Prostate gland (tissue), 2 donors: ENCODE results near the gene DLG2.

Experiments used
- POLR2A ChIP-seq: fragments of 450-650 bp; IDR thresholded peaks from one replicate; pipeline ENCODE4 v1.6.1; 2016; ENCODE audit warnings: antibody characterized with exemption, mild to moderate bottlenecking
- POLR2AphosphoS5 ChIP-seq: sonication (generic); formaldehyde crosslinking; IDR thresholded peaks from one replicate; pipeline ENCODE4 v1.6.1; 2017; ENCODE audit warnings: antibody characterized with exemption
- TF ChIP-seq, protein P1 (sequence below), 4 experiments: fragments of 200-600 bp in 2 of 4; fragments of 450-650 bp in 2 of 4; sonication (generic) in 2 of 4; IDR thresholded peaks; 1 replicate in 3 of 4; 2 replicates in 1 of 4; pipeline ENCODE4 v1.5.1; 2016 to 2019; ENCODE audit warnings: antibody characterized with exemption in 4 of 4, mild to moderate bottlenecking in 2 of 4, moderate library complexity in 2 of 4

DNA sequence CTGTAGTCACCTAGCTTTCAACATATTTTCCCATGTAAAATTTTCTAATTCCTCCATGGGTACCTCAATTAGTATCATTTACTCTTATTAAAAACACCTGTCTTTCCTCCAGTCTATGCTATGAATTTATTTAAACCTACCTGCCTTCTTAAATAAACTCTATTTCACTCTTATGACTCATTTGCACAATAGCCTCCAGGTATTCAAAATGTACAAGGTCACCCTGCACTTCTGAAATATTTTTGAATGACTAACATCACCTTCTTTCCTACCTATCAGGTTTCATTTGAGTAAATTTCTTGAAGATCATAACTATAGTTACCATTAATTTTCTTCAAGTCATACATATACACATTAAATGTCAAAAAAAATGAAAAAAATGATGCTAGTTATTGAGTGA is 939.7 kb downstream of the DLG2 start:
- TF ChIP-seq POLR2A (no peak), POLR2AphosphoS5 (no peak)
- TF ChIP-seq, protein P1, sequence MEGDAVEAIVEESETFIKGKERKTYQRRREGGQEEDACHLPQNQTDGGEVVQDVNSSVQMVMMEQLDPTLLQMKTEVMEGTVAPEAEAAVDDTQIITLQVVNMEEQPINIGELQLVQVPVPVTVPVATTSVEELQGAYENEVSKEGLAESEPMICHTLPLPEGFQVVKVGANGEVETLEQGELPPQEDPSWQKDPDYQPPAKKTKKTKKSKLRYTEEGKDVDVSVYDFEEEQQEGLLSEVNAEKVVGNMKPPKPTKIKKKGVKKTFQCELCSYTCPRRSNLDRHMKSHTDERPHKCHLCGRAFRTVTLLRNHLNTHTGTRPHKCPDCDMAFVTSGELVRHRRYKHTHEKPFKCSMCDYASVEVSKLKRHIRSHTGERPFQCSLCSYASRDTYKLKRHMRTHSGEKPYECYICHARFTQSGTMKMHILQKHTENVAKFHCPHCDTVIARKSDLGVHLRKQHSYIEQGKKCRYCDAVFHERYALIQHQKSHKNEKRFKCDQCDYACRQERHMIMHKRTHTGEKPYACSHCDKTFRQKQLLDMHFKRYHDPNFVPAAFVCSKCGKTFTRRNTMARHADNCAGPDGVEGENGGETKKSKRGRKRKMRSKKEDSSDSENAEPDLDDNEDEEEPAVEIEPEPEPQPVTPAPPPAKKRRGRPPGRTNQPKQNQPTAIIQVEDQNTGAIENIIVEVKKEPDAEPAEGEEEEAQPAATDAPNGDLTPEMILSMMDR (IDR thresholded peaks at IDR 0.05): no peak
